K562 (cell line): ENCODE results near the gene RAPGEF5. TPM values are rescaled to one million over a fixed set of nuclear protein-coding genes. Genes with fewer than 3 reads are reported as not detected.
A peak's percentile ranks its signal among the peaks of the same experiment; 100 is the strongest.

Source experiments
- ATAC-seq: fragments of 200-7000 bp; cut with Tn5 transposase; 3 replicates; pipeline ENCODE4 v1.9.1; 2020; ENCODE audit warnings: moderate library complexity
- BruUV-seq: library from RNA; stranded (reverse); fragments of 400-500 nt; replicated peaks from 2 replicates; lab custom pipeline; 2021; lab: Mats Ljungman, UMichigan
- CTCF ChIA-PET: fragments of 300-600 bp; formaldehyde crosslinking; extraction: SDS; loops from one replicate; lab custom pipeline; 2021; ENCODE audit warnings: low intra/inter-chr PET ratio; lab: Yijun Ruan, JAX
- POLR2A ChIA-PET: fragments of 300-600, 350-650 bp; sonication (Branson Sonifier 250); formaldehyde crosslinking; extraction: SDS; loops from one replicate; lab custom pipeline; 2021; ENCODE audit warnings: antibody characterized with exemption, inconsistent platforms; lab: Yijun Ruan, JAX
- DNase-seq, 4 experiments: peaks; one replicate each; pipeline versions ENCODE4 v3.0.0 to v3.0.0-alpha.2; 2011 to 2018; ENCODE audit warnings: low spot score in 3 of 4, mixed read lengths in 3 of 4; ENCODE audit errors: extremely low read depth in 1 of 4
- FAIRE-seq: peaks from 2 replicates; lab custom pipeline; 2011; peaks lifted over from hg19 to GRCh38; lab: Jason Lieb, UNC
- H2AFZ ChIP-seq: 2 replicates; pipeline ENCODE4 v1.6.0; 2011; ENCODE audit warnings: low read depth, low read length, control low read depth, inconsistent platforms
- H3K27ac ChIP-seq: fragments of 200-600 bp; 3 replicates; pipeline ENCODE4 v1.8.0; 2011; ENCODE audit warnings: low read depth, mild to moderate bottlenecking, control low read depth, inconsistent platforms, low read length, moderate library complexity, mixed read lengths; ENCODE audit errors: extremely low read depth
- H3K27me3 ChIP-seq, 2 experiments: fragments of 300-600 bp in 1 of 2; 2 replicates in 1 of 2; 3 replicates in 1 of 2; pipeline versions ENCODE4 v1.6.0 to v1.8.0; 2011; ENCODE audit warnings: inconsistent platforms in 2 of 2, low read length in 2 of 2, mild to moderate bottlenecking in 1 of 2, mixed read lengths in 1 of 2, moderate library complexity in 1 of 2; ENCODE audit not compliant: control insufficient read depth in 2 of 2, insufficient read depth in 2 of 2
- H3K36me3 ChIP-seq: fragments of 300-600 bp; 3 replicates; pipeline ENCODE4 v1.8.0; 2011; ENCODE audit warnings: mild to moderate bottlenecking, low read length, inconsistent platforms; ENCODE audit not compliant: control insufficient read depth, insufficient read depth
- H3K4me1 ChIP-seq, 2 experiments: fragments of 200-600 bp in 1 of 2; replicated peaks in 1 of 2; 2 replicates in 1 of 2; 3 replicates in 1 of 2; pipeline versions ENCODE4 v1.5.1 to v1.8.0; 2011; ENCODE audit warnings: inconsistent platforms in 2 of 2, low read length in 2 of 2, mild to moderate bottlenecking in 1 of 2, mixed read lengths in 1 of 2, moderate library complexity in 1 of 2; ENCODE audit not compliant: control insufficient read depth in 2 of 2, insufficient read depth in 2 of 2
- H3K4me2 ChIP-seq: 2 replicates; pipeline ENCODE4 v1.6.1; 2011; ENCODE audit warnings: low read length, control low read depth, inconsistent platforms, mixed read lengths; ENCODE audit not compliant: insufficient read depth
- H3K4me3 ChIP-seq: fragments of 200-600 bp; sonication (generic), shearing (Covaris generic); 2 replicates; pipeline ENCODE4 v1.5.1; 2016; ENCODE audit warnings: control low read depth, inconsistent platforms
- H3K79me2 ChIP-seq: fragments of 200-600 bp; 3 replicates; pipeline ENCODE4 v1.8.0; 2011; ENCODE audit warnings: low read length, inconsistent platforms; ENCODE audit not compliant: control insufficient read depth, insufficient read depth
- H3K9ac ChIP-seq, 2 experiments: 2 replicates each; pipeline versions ENCODE4 v1.6.0 to v1.6.1; 2011; ENCODE audit warnings: low read depth in 2 of 2, low read length in 2 of 2, control low read depth in 1 of 2, inconsistent platforms in 1 of 2, mild to moderate bottlenecking in 1 of 2, mixed read lengths in 1 of 2; ENCODE audit not compliant: insufficient read depth in 1 of 2
- H3K9me1 ChIP-seq: one replicate; pipeline ENCODE4 v1.6.0; 2011; ENCODE audit warnings: inconsistent platforms, mild to moderate bottlenecking, low read length, moderate library complexity; ENCODE audit not compliant: control insufficient read depth, insufficient read depth
- H3K9me3 ChIP-seq: replicated peaks from 2 replicates; pipeline ENCODE4 v1.5.1; 2011; ENCODE audit warnings: low read depth, low read length, inconsistent platforms; ENCODE audit not compliant: control insufficient read depth, insufficient read depth
- H4K20me1 ChIP-seq: replicated peaks from 2 replicates; pipeline ENCODE4 v1.6.1; 2011; ENCODE audit warnings: low read length, inconsistent platforms, mixed read lengths; ENCODE audit not compliant: control insufficient read depth, insufficient read depth
- ARID1B ChIP-seq: fragments of 450-650 bp; IDR thresholded peaks from 2 replicates; pipeline ENCODE4 v1.6.1; 2016; ENCODE audit warnings: antibody characterized with exemption, mild to moderate bottlenecking, inconsistent platforms
- ATF1 ChIP-seq, 2 experiments: fragments of 450-650 bp in 1 of 2; IDR thresholded peaks; 2 replicates each; pipeline ENCODE4 v1.6.1; 2016; ENCODE audit warnings: missing compliant biosample characterization in 1 of 2, missing genetic modification characterization in 1 of 2
- BACH1 ChIP-seq: fragments of 200-800 bp; sonication (Bioruptor generic); IDR thresholded peaks from 2 replicates; pipeline ENCODE4 v1.6.1; 2016; ENCODE audit warnings: missing genetic modification characterization, missing compliant biosample characterization
- FOXJ2 ChIP-seq: fragments of 200-800 bp; sonication (Bioruptor generic); IDR thresholded peaks from 2 replicates; pipeline ENCODE4 v1.6.1; 2016; ENCODE audit warnings: missing genetic modification characterization, missing compliant biosample characterization
- ZNF76 ChIP-seq: fragments of 250-450 bp; sonication (Bioruptor Pico); IDR thresholded peaks from 2 replicates; pipeline ENCODE4 v1.4.0; 2020; ENCODE audit warnings: mild to moderate bottlenecking, moderate library complexity, borderline replicate concordance
- WGBS: fragments of 100-300 bp; shearing (Covaris generic); methylation state at CpG from one replicate; pipeline ENCODE4 v1.1.6; 2016; ENCODE audit warnings: low coverage, mixed read lengths; ENCODE audit not compliant: insufficient coverage; ENCODE audit errors: missing lambda C conversion rate; 5-methylcytosine and 5-hydroxymethylcytosine counted together
- in situ Hi-C: fragments of 300-500 bp; cut with MboI; formaldehyde crosslinking; loops from 4 replicates; pipeline ENCODE4 v1.15.0; 2018; ENCODE audit warnings: inconsistent platforms, mixed read lengths
- intact Hi-C: fragments of 100-400 bp; cut with micrococcal nuclease; formaldehyde crosslinking; loops from 2 replicates; pipeline ENCODE4 v1.14.2; 2022
- polyA plus RNA-seq, 8 experiments: library from polyadenylated mRNA; depleted of rRNA in 4 of 8; stranded (reverse) in 5 of 8; unstranded in 3 of 8; fragments of >200 nt; fragmentation: Nextera tagmentation in 2 of 8; fragmentation: Illumina TruSeq in 1 of 8; extraction: Ambion mirVana in 2 of 8; extraction: Trizol in 1 of 8; gene quantifications; 2 replicates each; pipeline versions ENCODE4 v1.2.1 to v1.2.3, GENCODE V29; 2011 to 2014; ENCODE audit warnings: inconsistent platforms in 1 of 8, missing spikeins in 1 of 8
- total RNA-seq, 7 experiments: library from RNA; depleted of rRNA in 6 of 7; stranded (reverse); fragments of >200 nt in 6 of 7; fragmentation: Illumina TruSeq in 2 of 7; extraction: Trizol in 2 of 7; gene quantifications; 2 replicates each; pipeline versions ENCODE4 v1.2.1 to v1.2.3, GENCODE V29; 2011 to 2021; ENCODE audit warnings: low replicate concordance in 1 of 7
- TF ChIP-seq, protein P1 (sequence below): fragments of 200-600 bp; sonication (generic); IDR thresholded peaks from one replicate; pipeline ENCODE4 v1.6.1; 2012; ENCODE audit warnings: mild to moderate bottlenecking, low read depth, low read length, inconsistent platforms
- TF ChIP-seq, protein P2 (sequence below): fragments of 450-650 bp; IDR thresholded peaks from 2 replicates; pipeline ENCODE4 v1.6.1; 2017; ENCODE audit warnings: antibody characterized with exemption

Gene RAPGEF5
- total and polyA plus RNA-seq, 9 of the 15 experiments (the other 6 are each of a cell fraction or from before 2014, with no cell fraction given) = 0.39 to 2.0 (median 1.1) TPM

DNA sequence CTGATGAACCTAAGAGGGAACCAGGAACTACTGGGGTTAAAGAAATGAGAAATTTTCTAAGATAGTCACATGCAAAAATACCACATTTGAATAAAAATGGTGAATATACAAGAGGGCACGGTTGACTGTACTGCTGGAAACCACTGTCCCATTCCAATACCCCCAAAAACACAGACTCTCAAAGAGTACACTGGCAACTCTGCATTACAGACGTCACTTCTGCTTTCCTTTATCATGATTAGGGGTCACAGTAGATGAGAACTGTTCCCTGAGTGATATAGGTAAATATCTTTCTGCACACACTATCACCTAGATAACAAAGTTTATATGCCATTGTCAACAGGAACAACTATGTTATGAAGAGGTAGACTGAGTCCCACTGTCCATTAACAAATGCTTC, 69.5 kb downstream of the RAPGEF5 start:
- no peaks in the 10 kb centered on the region for H3K9me3 ChIP-seq
- FAIRE-seq (no peak), DNase-seq (no peak), ATAC-seq (0 out of 3 replicates have a peak, but pooled peaks have one; percentile 31)
- no peak overlapping the region for H2AFZ ChIP-seq
- H3K27ac ChIP-seq = no peak overlapping the region
- CTCF ChIA-PET = no interaction called here
- BruUV-seq = no TSS peak
- POLR2A ChIA-PET = no interaction called here
- intact Hi-C loops (no loop called here), in situ Hi-C loops (no loop called here)
- H3K4me2 ChIP-seq = no peak overlapping the region
- H3K4me1 ChIP-seq = peaks cover 0 to 6% of the 10 kb centered on the region in 2 experiments; a peak in 1 of 5 replicates
- no peaks in the 10 kb centered on the region for H4K20me1 ChIP-seq
- H3K4me3 ChIP-seq = no peak overlapping the region
- WGBS = 0% methylated on average over 2 of the region's 2 CpGs
- H3K27me3 ChIP-seq = no peaks in the 10 kb centered on the region
- H3K9me1 ChIP-seq = no peaks in the 10 kb centered on the region
- H3K36me3 ChIP-seq = no peaks in the 10 kb centered on the region
- H3K79me2 ChIP-seq = no peaks in the 10 kb centered on the region
- H3K9ac ChIP-seq = no peak overlapping the region
- TF ChIP-seq ZNF76 (CRISPR knock-in tag) (no peak), ATF1 (CRISPR knock-in tag; IDR thresholded peaks at IDR 0.05) (no peak), ATF1 (tag; IDR thresholded peaks at IDR 0.05) (peak; percentile 26; the same call in 1 of the 2 replicates), ARID1B (peak; percentile 11; the same call in 1 of the 2 replicates), FOXJ2 (tag) (0 out of 2 replicates have a peak, but pooled peaks have one; percentile 21), BACH1 (tag) (no peak)
- TF ChIP-seq, protein P1, sequence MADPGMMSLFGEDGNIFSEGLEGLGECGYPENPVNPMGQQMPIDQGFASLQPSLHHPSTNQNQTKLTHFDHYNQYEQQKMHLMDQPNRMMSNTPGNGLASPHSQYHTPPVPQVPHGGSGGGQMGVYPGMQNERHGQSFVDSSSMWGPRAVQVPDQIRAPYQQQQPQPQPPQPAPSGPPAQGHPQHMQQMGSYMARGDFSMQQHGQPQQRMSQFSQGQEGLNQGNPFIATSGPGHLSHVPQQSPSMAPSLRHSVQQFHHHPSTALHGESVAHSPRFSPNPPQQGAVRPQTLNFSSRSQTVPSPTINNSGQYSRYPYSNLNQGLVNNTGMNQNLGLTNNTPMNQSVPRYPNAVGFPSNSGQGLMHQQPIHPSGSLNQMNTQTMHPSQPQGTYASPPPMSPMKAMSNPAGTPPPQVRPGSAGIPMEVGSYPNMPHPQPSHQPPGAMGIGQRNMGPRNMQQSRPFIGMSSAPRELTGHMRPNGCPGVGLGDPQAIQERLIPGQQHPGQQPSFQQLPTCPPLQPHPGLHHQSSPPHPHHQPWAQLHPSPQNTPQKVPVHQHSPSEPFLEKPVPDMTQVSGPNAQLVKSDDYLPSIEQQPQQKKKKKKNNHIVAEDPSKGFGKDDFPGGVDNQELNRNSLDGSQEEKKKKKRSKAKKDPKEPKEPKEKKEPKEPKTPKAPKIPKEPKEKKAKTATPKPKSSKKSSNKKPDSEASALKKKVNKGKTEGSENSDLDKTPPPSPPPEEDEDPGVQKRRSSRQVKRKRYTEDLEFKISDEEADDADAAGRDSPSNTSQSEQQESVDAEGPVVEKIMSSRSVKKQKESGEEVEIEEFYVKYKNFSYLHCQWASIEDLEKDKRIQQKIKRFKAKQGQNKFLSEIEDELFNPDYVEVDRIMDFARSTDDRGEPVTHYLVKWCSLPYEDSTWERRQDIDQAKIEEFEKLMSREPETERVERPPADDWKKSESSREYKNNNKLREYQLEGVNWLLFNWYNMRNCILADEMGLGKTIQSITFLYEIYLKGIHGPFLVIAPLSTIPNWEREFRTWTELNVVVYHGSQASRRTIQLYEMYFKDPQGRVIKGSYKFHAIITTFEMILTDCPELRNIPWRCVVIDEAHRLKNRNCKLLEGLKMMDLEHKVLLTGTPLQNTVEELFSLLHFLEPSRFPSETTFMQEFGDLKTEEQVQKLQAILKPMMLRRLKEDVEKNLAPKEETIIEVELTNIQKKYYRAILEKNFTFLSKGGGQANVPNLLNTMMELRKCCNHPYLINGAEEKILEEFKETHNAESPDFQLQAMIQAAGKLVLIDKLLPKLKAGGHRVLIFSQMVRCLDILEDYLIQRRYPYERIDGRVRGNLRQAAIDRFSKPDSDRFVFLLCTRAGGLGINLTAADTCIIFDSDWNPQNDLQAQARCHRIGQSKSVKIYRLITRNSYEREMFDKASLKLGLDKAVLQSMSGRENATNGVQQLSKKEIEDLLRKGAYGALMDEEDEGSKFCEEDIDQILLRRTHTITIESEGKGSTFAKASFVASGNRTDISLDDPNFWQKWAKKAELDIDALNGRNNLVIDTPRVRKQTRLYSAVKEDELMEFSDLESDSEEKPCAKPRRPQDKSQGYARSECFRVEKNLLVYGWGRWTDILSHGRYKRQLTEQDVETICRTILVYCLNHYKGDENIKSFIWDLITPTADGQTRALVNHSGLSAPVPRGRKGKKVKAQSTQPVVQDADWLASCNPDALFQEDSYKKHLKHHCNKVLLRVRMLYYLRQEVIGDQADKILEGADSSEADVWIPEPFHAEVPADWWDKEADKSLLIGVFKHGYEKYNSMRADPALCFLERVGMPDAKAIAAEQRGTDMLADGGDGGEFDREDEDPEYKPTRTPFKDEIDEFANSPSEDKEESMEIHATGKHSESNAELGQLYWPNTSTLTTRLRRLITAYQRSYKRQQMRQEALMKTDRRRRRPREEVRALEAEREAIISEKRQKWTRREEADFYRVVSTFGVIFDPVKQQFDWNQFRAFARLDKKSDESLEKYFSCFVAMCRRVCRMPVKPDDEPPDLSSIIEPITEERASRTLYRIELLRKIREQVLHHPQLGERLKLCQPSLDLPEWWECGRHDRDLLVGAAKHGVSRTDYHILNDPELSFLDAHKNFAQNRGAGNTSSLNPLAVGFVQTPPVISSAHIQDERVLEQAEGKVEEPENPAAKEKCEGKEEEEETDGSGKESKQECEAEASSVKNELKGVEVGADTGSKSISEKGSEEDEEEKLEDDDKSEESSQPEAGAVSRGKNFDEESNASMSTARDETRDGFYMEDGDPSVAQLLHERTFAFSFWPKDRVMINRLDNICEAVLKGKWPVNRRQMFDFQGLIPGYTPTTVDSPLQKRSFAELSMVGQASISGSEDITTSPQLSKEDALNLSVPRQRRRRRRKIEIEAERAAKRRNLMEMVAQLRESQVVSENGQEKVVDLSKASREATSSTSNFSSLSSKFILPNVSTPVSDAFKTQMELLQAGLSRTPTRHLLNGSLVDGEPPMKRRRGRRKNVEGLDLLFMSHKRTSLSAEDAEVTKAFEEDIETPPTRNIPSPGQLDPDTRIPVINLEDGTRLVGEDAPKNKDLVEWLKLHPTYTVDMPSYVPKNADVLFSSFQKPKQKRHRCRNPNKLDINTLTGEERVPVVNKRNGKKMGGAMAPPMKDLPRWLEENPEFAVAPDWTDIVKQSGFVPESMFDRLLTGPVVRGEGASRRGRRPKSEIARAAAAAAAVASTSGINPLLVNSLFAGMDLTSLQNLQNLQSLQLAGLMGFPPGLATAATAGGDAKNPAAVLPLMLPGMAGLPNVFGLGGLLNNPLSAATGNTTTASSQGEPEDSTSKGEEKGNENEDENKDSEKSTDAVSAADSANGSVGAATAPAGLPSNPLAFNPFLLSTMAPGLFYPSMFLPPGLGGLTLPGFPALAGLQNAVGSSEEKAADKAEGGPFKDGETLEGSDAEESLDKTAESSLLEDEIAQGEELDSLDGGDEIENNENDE = no peak
- TF ChIP-seq, protein P2, sequence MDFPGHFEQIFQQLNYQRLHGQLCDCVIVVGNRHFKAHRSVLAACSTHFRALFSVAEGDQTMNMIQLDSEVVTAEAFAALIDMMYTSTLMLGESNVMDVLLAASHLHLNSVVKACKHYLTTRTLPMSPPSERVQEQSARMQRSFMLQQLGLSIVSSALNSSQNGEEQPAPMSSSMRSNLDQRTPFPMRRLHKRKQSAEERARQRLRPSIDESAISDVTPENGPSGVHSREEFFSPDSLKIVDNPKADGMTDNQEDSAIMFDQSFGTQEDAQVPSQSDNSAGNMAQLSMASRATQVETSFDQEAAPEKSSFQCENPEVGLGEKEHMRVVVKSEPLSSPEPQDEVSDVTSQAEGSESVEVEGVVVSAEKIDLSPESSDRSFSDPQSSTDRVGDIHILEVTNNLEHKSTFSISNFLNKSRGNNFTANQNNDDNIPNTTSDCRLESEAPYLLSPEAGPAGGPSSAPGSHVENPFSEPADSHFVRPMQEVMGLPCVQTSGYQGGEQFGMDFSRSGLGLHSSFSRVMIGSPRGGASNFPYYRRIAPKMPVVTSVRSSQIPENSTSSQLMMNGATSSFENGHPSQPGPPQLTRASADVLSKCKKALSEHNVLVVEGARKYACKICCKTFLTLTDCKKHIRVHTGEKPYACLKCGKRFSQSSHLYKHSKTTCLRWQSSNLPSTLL = no peak
